ENCODE data around the gene MACC1. TPM values are rescaled to one million over a fixed set of nuclear protein-coding genes. Genes with fewer than 3 reads are reported as not detected.

MACC1 gene
- total and polyA plus RNA-seq, 12 donors = under 0.01 to 0.82 (median 0.20) TPM; not detected in 4

GRCh38 chr7:20146451-20146850 is 70.7 kb downstream of the MACC1 start:
- intact Hi-C loops (cut with DNase I) = no loop called here
- no peak for DNase-seq
- TF ChIP-seq, protein P1, sequence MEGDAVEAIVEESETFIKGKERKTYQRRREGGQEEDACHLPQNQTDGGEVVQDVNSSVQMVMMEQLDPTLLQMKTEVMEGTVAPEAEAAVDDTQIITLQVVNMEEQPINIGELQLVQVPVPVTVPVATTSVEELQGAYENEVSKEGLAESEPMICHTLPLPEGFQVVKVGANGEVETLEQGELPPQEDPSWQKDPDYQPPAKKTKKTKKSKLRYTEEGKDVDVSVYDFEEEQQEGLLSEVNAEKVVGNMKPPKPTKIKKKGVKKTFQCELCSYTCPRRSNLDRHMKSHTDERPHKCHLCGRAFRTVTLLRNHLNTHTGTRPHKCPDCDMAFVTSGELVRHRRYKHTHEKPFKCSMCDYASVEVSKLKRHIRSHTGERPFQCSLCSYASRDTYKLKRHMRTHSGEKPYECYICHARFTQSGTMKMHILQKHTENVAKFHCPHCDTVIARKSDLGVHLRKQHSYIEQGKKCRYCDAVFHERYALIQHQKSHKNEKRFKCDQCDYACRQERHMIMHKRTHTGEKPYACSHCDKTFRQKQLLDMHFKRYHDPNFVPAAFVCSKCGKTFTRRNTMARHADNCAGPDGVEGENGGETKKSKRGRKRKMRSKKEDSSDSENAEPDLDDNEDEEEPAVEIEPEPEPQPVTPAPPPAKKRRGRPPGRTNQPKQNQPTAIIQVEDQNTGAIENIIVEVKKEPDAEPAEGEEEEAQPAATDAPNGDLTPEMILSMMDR (IDR thresholded peaks at IDR 0.05) = no peak
- Histone ChIP-seq H3K4me3 (no peak overlapping the region), H3K4me1 (no peaks in the 10 kb centered on the region), H3K36me3 (no peaks in the 10 kb centered on the region), H3K27ac (no peak overlapping the region), H3K9me3 (no peaks in the 10 kb centered on the region), H3K27me3 (peaks cover 0 to 6% (median 0%) of the 10 kb centered on the region in 7 donors)
- ATAC-seq = no peak
- WGBS, 2 donors = 51 to 57% methylated on average over 3 of the region's 3 CpGs

DNA sequence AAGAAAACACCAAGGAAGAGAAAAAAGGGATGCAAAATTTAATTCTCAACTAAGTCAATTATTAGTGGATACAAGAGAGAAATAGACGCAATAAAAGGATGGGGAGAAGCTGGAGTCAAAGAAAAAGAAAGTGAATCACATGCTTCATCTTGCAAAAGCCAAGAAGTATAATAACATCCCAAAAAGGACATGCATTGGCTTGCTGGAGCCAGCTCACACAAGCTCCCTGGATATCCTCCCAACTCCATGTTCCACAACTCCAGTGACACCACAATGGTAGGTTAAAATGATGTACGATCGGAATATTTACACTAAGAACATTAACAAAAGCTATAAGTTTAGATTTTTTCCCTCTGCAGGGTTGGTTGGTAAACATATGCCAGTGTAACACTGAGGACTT is 72.4 kb downstream of the MACC1 start:
- intact Hi-C loops (cut with DNase I) = no loop called here
- Histone ChIP-seq H3K27me3 (peaks cover 0 to 6% (median 0%) of the 10 kb centered on the region in 7 donors), H3K9me3 (no peaks in the 10 kb centered on the region), H3K27ac (no peak overlapping the region), H3K36me3 (no peaks in the 10 kb centered on the region), H3K4me3 (no peak overlapping the region), H3K4me1 (no peaks in the 10 kb centered on the region)
- 91 to 93% methylated on average over 3 of the region's 3 CpGs for WGBS, 2 donors
- no peak for DNase-seq
- ATAC-seq = no peak
- TF ChIP-seq, protein P1 (IDR thresholded peaks at IDR 0.05) = no peak

- TF ChIP-seq, protein P1 (IDR thresholded peaks at IDR 0.05) = no peak
- H3K4me3 ChIP-seq = no peak overlapping the region
- intact Hi-C loops (cut with DNase I) = no loop called here
- peaks cover 0 to 6% (median 0%) of the 10 kb centered on the region in 7 donors for H3K27me3 ChIP-seq
- H3K4me1 ChIP-seq = no peaks in the 10 kb centered on the region
- ATAC-seq (no peak), DNase-seq (no peak)
- no peaks in the 10 kb centered on the region for H3K9me3 ChIP-seq
- 70 to 81% methylated on average over 4 of the region's 4 CpGs for WGBS, 2 donors
- no peaks in the 10 kb centered on the region for H3K36me3 ChIP-seq
- no peak overlapping the region for H3K27ac ChIP-seq
Observed at GRCh38 chr7:20141666-20142065, 75.5 kb downstream of the MACC1 start.

GRCh38 chr7:20141002-20141345 is 76.2 kb downstream of the MACC1 start:
- DNase-seq (no peak), ATAC-seq (no peak)
- H3K4me1 ChIP-seq = no peaks in the 10 kb centered on the region
- intact Hi-C loops (cut with DNase I) = no loop called here
- 72 to 75% methylated on average over 2 of the region's 2 CpGs for WGBS, 2 donors
- no peak overlapping the region for H3K4me3 ChIP-seq
- TF ChIP-seq, protein P1 (IDR thresholded peaks at IDR 0.05) = no peak
- H3K9me3 ChIP-seq = no peaks in the 10 kb centered on the region
- H3K27me3 ChIP-seq = peaks cover 0 to 6% (median 0%) of the 10 kb centered on the region in 7 donors
- H3K27ac ChIP-seq = no peak overlapping the region
- H3K36me3 ChIP-seq = no peaks in the 10 kb centered on the region
